ENCODE measurements around the gene PDE8B.

The PDE8B gene

DNA sequence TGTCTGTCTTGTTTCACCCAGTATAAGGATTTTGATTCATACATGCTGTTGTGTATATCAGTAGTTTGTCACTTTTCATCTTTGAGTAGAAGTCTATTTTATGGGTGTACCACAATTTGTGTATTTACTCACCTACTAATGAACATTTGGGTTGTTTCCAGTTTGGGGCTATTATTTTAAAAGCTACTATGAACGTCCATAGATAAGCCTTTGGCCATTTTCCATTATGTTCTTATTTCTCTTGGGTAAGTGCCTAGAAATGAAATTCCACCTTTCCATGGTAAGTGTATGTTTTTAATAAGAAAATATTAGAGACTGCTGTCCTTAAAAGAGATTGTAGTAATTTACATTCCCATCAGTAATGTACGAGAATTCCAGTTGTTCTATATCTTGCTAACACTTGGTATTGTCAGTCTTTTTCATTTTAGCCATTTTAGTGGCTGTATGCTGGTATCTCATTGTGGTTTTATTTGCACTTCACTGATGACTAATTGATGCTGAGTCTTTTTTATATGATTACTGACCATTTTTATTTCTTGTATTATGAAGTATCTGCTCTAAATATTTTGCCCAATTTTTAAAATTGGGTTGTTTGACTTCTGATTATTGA lies 17.9 kb upstream of the PDE8B start:
- no peak for DNase-seq (ENCODE audit: low read depth)

DNA sequence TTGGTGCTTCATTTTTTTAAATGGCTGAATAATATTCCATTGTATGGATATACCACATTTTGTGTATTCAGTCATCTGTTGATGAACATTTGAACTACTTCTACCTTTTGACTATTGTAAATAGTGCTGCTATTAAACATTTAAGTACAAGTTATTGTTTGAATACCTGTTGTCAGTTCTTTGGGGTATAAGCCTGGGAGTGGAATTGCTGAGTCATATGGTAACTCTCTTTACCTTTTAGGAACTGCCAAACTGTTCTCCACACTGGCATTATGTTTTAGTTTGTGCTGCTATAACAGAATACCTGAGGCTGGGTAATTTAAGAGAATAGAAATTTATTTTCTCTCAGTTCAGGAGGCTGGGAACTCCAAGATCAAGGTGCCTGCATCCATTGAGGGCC lies 15.7 kb upstream of the PDE8B start:
- DNase-seq (ENCODE audit: low read depth) = no peak

DNA sequence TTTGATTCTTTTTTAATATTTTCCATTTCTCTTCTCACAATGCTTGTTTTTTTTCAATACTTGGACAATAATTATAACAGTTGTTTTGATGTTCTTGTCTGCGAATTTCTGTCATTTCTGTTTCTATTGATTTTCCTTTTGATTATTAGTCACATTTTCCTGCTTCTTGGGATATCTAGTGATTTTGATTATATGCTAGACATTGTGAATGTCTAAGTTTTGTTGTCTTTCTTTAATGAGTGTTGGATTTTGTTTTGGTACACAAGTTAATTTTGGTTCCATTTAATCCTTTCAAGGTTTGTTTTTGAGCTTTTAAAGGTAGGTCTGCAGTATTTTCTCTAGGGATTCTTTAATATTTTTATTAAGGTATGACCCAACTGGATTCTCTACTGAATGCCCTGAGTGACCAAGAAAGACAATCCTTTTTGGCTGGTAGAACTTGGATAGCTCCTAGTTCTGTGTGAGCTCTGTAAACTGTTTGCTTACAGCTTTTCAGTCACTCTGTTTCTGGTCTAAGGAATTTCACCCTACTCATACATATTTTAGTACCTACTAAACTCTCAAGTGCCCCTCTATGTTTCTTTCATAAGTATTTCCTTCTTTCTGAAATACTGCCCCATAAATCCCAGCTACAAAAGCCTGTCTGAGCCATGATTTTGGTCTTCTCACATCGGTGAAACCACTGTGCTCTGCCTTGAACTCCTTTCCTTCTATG lies 12.5 kb upstream of the PDE8B start:
- DNase-seq (ENCODE audit: low read depth) = no peak

DNA sequence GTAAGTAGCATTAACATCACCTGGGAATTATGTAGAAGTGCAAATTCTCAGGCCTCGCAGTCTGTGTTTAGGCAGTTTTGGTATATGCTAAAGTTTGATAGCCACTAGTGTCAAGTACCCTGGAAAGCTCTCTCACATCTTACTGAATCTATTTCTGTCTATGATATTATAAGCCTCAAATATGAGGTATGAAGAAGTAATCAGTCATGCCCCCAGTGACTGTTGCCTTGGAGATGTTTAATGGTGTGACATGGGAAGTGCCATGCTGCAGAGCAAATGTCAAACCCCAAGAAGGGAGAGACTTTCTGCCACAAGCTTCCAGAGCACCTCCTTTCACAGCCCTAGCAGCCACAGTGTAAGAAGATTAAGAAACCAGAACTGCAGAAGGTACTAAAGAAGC lies 9.8 kb upstream of the PDE8B start:
- no peak for DNase-seq (ENCODE audit: low read depth)

DNA sequence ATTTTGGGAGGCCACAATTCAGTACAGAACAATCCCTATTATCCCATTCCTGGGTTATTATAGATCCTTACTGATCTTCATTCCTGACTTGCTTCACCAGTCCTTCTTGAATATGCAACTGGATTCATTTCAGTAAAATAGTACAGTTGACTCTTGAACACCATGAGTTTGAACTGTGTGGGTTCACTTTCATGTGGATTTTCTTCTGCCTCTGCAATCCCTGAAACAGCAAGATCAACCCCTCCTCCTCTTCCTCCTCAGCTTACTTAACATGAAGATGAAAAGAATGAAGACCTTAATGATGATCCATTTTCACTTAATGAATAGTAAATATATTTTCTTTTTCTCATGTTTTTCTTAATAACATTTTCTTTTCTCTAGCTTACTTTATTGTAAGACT lies 8.3 kb upstream of the PDE8B start:
- DNase-seq (ENCODE audit: low read depth) = no peak

DNA sequence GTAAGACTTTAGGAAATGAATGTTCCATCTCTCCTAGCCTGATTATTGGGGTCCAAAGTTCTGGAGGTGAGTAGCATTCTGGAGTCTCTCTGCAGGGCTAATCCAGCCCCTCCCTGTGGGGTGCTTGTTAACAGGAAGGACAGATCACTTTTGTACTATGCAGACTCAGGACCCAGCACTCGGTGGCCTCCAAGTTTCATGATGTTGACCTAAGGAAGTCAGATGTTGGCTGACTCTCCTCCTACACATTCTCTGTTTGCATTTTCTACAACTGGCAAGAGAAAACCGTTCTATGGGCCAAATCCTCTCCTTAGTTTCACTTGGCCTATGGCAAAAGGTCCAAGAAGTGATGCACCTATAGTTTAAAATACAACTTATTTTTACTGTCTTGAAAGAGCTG lies 5.5 kb upstream of the PDE8B start:
- DNase-seq (ENCODE audit: low read depth) = no peak

DNA sequence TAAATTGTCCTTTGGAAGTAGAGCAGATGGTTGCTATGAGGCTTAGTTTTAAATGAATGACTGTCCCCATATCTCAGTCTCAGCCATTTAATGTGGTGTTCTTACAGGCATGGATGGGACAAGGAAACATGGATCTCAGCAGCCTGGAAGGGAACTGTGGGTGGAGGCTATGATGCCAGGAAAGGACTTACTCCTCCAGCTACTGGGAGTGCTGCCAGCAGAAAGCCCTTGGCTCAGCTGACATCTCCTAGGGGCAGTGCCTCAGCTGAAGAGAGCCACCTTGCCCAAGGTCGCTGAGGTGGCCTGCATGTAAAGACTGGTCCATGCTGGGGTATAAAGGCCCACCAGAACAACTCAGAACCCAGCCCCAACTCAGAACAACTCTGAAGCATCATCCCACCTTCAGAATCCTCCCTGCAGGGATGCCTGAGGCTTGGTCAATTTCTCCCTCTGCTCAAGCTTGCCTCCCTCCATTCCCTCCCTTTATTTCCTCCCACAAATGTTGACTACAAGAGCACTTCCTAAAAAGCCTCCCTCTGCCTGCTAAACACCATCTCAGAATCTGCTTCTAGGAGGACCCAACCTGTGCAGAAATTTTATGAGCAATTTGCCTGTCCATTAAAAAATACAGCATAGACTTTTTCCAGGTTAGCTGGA lies 1.8 kb upstream of the PDE8B start:
- DNase-seq (ENCODE audit: low read depth) = no peak

DNA sequence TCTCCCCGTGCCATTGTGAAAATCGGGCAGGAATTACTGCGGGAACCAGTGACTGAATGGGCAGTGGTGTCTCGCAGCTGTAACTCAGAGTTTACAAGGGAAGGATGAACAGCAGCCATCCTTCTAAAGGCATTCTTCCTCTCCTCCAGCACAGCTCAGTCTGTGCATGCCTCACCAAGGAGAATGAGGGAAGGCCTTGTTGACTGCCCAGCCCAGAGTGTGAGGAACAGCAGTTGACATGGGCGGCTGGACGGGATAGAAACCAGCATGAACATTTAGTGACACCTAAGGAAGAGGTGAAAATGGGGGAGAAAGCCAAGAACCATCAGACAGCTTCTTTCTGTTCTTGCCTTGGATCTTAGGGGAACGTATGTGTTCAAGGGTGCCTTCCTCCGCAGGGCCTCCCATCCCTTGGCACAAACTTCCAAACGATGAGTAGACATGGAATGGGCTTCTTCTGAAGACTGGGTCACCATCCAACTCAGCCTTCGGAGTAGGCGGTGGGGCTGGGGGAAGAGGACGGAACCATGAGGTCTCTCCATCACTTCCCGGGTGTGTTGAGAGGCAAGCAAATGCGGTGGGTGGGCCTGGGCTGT lies 887 bp upstream of the PDE8B start:
- no peak for DNase-seq (ENCODE audit: low read depth)

DNA sequence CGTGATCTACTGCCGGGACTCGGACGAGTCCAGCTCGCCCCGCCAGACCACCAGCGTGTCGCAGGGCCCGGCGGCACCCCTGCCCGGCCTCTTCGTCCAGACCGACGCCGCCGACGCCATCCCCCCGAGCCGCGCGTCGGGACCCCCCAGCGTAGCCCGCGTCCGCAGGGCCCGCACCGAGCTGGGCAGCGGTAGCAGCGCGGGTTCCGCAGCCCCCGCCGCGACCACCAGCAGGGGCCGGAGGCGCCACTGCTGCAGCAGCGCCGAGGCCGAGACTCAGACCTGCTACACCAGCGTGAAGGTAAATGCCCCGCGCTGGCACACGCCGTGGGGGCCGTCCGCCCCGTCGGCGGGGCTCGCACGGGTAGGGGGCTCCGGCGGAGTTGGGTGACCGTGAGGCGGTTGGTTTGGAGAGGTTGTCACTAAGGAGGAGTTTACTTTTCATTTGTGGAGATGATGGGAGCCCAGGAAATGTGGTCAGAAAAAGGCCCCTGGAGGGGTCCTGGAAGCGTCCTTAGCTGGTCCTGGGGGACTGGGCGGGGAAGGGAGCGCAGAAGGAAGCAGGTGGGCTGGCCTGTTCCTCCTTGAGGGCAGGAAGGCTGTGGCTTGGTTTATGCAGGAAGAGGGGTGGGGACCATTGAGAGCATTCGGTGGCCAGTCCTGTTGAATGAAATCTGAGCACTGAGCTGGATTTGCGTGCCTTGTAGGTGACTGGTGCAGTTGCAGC lies 647 bp downstream of the PDE8B start:
- no peak for DNase-seq (ENCODE audit: low read depth)

DNA sequence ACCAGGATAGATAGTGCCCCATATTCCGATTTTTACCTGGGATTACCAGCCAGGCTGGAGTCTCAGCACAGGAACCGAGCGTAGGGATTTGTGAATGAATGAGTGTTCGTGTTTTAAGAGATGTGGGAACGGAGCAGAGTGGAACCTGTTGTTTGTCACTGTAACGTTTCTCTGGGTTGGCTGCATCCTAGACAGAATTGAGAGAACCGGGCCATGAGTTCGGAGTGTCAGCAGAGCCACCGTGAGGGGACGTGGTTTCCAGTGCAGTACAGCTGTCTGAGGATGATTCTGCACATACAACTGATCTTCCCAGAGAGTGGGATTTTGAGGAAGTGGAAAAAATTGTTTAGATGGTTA lies 1.2 kb downstream of the PDE8B start:
- no peak for DNase-seq (ENCODE audit: low read depth)

DNA sequence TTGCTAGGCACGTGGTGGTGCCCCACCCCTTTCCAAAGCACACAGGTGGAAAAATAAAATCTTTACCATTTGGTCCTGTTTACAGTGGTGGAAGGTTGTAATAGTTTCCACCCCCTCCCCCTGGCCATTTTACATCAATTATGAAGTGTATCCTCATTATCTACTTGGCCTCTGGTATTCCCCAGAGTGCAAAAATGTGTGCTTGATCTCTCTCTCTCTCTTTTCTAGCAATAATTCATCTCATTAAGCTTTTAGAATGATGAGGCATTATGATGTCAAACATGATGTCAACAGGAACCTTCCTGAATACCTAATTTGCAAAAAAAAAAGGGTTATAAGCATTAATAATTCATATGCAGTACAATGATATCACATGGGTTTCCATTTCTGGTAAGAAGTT lies 3.1 kb downstream of the PDE8B start:
- no peak for DNase-seq (ENCODE audit: low read depth)

DNA sequence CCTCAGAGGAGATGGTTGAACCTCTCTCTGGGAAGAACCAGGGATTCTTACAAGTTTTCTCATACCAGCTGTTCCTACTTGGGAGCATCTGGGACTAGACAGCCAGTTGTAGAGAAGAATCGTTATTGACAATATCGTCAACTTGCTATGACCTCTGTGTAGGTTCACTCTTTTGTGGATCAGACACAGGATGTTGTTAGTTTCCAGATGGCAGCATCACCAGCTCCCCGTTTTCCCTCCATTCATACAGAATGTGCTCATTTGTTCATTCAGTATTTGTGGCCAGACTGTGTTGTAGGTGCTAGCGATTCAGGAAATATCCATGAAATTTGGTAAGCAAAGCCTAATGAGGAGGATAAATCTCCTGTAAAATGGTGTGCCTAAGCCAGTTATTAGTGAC lies 3.7 kb downstream of the PDE8B start:
- DNase-seq (ENCODE audit: low read depth) = no peak

DNA sequence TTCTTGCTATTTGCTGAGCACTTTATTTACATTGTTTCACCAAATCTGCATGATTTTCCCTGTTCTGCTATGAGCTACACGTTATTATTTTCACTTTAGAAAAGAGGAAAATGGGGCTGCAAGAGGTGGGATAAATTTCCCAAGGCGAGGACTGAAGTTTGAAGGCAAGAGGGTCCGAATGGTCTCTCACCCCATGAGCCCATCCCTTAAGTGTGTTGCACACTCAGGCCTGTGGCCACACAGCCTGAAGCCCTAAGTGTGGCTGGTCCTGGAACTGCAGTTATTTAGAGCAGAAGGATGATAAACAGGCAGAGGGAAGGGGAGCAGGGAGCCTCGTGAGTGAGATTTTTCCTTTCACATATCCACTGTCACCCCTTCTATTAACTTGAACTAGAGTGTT lies 7.8 kb downstream of the PDE8B start:
- DNase-seq (ENCODE audit: low read depth) = no peak

DNA sequence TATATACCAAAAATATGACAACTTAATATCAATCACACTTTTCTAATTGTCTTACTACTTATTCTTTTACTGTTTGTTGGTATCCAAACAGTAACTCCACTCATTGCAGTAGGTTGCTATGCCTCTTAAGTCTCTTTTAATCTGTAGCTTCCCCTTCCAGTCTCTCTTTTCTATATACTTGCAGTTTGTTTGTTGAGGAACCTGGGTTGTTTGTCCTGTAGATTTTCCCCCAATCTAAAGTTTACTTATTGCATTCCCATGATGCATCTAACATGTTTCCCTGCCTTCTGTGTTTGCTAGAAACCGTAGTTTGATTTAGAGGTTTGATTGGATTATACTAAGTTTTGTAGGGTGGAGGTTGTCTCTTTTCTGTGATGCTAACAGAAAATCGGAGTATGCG lies 10.6 kb downstream of the PDE8B start:
- DNase-seq (ENCODE audit: low read depth) = no peak

DNA sequence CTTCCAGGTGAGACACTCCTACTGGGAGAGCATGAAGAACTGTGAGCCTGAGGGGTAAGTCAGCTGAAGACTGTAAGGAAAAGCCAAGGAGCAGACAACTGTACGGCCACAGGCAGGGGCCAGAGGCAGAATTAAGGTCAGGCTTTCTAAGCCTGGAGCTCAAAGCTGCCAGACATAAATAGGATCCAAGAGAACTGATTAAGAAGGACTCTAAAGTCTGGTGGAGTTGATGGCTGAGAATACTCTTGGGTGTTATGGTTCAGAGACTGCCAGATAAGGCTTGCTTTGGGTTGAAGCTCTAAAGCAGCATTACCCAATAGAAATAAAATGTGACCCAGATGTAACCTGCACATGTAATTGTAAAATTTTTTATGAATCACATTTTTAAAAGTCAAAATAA lies 12.2 kb downstream of the PDE8B start:
- no peak for DNase-seq (ENCODE audit: low read depth)

DNA sequence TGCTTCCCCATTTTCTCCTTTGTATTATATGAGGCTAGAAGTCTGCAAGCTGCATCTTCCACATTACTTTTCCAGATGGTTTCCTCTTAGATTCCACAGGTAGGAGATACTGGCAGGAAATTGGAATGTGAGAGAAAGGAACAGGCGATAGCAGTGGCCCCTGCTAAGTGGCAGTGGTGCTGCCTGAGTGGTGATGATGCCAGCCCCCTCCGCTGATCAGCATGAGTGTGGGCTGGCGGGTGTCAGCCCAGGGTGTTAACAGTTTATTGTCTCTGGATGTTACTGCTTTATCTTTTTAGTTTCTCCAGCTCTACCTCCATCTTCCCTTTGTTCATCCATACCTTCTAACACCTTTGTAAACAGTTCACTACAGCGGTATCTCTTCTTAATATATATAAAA lies 13.2 kb downstream of the PDE8B start:
- no peak for DNase-seq (ENCODE audit: low read depth)

DNA sequence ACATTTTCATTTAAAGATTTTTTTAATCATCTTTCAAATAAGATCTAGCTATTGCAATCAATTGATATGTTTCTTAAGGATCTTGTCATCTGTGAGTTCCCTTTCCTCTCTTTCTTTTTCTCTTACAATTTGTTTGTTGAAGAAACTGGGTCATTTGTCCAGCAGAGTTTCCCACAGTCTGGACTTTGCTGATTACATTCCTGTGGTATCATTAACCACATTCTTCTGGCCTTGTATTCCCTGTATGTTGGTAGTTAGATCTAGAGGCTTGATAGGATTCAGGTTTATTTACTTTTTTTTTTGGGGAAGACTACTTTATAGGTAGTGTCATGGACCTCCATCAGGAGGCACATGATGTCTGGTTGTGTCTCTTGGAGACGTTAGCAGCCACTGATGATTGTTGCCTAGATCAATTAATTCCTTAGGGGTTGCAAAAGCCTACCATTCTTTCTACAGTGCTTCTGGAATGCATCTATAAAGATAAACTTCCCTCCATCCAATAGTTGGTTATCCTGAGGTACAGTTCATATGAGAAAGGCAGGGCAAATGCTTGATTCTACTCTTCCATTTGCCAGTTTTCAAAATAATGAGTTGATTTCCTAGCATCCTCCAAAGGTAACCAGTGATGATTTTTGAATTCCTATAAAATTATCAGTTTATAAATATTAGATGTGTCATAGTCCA lies 14.3 kb downstream of the PDE8B start:
- DNase-seq (ENCODE audit: low read depth) = no peak

DNA sequence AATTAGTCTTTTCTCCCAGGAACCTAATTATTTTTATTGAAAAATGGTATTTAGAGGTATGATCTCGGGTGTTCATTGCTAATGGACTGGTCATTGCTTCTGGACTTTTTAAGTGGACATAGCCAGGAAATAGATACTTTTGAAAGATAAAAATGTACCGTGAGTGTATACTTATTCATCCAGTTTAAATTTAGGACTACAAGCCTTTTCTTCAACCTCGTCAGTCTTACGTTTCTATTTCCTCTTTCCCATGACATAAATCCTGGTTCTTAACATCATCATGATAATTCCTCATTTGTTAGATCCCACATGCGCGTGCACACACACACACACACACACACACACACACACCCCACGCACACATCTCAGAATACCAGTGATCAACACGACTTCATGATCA lies 15.1 kb downstream of the PDE8B start:
- no peak for DNase-seq (ENCODE audit: low read depth)

DNA sequence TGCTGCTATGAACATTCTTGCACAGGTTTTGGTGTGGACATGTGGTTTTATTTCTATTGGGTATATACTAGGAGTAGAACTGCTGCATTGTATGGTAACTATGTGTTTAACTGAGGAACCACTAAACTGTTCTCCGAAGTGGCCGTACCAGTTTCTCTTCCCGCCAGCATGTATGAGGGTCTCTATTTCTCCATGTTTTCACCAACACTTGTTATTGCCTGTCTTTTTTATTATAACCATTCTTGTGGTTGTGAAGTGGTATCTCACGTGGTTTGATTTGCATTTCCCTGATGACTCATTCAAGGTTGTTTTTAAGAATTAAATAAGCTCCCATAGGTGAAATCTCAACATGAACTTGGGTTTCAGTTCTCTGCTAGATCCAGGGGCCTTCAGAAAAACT lies 19.4 kb downstream of the PDE8B start:
- no peak for DNase-seq (ENCODE audit: low read depth)

DNA sequence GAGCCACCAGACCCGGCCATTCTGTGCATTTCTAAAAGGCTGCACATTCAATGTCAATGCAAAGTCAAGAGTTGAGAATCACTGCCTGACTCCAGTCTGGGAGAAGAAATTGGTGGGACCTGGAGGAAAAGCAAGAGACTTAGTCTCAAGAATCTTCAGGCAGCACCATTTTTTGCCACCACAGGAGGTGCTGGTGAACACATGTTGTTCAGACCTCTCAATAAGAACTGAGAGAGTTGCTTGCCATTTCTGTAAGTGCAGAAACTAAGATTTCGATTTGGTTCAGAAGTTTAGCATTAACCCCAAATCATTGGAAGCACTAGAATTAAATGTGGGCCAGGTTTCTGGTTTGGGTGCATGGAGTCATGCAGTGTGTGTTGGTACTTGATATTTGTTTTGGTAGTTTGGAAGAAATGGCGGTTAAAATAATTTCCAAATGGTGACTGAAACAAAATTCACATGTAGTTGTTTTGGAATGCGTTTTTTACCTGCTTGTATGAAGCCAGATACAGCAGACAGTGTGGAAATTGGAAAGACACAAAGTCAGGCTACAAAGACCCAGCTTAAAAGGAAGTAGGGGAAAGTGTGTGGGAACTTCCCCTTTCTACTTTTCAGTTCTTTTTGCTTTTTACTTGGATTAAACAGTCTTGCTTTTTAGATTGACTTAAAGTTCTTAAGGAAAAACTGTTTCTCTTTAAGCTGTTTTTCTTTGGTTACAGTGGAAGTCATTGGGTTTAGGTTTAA lies 20.4 kb downstream of the PDE8B start:
- DNase-seq (ENCODE audit: low read depth) = peak; percentile 12

DNA sequence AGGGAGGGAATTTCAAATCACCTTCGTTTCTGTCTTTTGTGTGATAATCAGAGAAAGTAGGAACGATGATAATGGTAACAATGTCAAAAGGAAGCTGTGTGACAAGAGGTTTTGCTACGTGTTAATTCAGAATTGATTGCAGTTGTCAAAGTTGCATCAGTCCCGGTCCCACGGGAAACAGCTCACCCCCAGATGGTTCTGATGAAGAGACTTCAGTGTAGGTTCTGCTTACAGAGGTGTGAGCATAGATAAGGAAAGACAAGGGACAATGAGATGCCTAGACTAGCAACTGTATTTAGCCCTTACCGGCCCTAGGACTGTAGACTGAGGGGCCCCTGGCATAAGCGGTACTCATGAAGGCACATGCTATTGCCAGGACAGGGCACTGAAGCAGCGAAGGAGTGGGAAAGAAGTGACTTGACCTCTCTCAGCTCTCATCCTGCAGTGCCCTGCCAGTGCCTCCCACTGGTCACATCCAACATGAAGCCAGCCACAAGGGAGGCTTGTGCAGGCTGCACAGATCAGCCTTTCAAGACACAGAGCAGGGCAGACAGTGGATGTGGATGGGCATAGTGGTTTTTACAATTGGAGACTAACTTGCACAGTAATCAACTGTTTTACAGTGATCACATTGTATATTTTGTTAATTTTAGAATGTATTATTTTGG lies 21.1 kb downstream of the PDE8B start:
- DNase-seq (ENCODE audit: low read depth) = no peak
